GM12873 (cell line): ENCODE results near the gene LGR4.

Experiments
- TF ChIP-seq, protein P1 (sequence below): IDR thresholded peaks from 2 replicates; pipeline ENCODE4 v1.5.1; 2012; ENCODE audit warnings: low read depth, mild to moderate bottlenecking, moderate library complexity, low read length, control low read depth; ENCODE audit not compliant: insufficient read depth; ENCODE audit errors: missing control alignments

Gene LGR4

DNA sequence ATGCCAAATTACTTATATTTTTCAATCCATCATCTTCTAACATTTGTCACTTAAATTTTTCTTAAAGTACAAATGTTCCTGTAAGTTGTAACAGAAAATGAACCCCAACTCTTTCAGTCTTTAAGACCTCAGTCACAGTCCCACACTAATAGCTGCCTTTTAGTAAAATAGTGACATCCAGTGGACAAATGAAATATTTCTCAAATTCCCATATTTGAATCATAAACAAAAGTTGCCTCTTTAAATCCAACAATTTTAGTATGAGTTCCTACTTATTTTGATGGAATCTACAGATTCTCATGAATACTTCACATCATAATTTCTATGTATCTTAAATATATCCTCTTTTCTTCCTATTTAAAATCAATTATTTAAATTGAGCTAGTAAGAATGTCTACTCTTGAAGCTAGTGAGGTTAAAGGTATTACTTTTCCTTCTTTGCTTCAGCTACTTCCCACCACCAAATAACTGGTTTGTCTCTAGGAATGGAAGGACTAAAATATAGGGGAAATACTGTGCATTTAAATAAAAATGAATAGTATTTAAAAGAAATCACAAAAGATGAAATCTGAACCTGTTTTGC lies 24.8 kb upstream of the LGR4 start:
- TF ChIP-seq, protein P1, sequence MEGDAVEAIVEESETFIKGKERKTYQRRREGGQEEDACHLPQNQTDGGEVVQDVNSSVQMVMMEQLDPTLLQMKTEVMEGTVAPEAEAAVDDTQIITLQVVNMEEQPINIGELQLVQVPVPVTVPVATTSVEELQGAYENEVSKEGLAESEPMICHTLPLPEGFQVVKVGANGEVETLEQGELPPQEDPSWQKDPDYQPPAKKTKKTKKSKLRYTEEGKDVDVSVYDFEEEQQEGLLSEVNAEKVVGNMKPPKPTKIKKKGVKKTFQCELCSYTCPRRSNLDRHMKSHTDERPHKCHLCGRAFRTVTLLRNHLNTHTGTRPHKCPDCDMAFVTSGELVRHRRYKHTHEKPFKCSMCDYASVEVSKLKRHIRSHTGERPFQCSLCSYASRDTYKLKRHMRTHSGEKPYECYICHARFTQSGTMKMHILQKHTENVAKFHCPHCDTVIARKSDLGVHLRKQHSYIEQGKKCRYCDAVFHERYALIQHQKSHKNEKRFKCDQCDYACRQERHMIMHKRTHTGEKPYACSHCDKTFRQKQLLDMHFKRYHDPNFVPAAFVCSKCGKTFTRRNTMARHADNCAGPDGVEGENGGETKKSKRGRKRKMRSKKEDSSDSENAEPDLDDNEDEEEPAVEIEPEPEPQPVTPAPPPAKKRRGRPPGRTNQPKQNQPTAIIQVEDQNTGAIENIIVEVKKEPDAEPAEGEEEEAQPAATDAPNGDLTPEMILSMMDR: peak; percentile 36

DNA sequence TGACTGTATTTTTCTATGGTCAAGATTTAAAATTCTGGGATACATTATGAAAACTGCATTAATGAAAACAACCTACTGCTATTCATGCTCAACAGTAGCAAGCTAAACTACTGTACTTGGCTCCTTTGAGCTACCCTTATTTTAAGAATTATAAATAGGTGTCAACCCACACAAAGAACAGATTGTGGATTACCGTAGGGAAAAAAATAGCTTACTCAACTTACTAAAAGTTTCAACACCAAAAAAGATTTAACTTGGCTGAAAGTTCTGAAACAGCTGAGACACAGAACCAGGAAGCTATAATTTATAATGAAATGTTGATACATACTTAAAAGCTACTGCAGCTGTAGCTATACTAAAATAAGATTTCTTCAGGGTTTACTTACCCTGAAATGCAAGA lies 23.9 kb upstream of the LGR4 start:
- TF ChIP-seq, protein P1: no peak

DNA sequence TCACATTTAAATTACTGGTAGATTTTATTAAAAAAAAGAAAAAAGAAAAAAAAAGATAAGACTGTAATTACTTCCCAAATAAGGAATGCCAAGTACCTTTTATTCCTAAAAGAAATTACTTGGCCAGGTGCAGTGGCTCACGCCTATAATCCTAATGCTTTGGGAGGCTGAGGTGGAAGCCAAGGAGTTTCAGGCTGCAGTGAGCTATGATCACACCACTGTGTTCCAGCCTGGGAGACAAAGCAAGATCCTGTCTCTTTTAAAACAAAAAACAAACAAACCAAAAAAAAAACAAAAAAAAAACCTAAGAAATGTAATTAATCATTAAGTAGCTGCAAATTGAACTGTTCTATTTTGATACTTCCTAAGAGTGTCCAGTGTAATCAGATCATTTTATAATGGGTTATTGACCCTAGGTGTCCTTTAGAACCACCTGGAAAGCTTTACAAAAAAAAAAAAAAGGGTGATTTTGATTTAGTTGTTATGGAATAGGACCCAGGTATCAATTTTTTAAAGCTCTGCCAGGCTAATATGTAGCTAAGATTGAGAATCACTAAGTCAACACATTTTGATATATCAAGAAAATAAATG lies 23.2 kb upstream of the LGR4 start:
- TF ChIP-seq, protein P1: no peak

DNA sequence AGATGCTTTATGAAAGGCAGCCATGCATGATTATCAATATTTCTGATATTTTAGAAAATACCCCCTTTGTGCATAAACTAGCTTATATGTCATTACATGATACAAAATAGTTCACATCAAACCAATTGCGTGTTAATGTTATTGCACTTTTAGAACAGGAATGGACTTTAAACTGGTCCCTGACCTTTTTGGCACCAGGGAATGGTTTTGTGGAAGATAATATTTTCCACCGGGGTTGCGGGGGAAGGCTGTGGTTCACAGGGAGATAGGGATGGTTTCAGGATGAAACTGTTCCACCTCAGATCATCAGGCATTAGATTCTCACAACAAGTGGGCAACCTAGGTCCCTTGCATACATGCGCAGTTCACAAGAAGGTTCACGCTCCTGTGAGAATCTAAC lies 16.5 kb upstream of the LGR4 start:
- TF ChIP-seq, protein P1: no peak

DNA sequence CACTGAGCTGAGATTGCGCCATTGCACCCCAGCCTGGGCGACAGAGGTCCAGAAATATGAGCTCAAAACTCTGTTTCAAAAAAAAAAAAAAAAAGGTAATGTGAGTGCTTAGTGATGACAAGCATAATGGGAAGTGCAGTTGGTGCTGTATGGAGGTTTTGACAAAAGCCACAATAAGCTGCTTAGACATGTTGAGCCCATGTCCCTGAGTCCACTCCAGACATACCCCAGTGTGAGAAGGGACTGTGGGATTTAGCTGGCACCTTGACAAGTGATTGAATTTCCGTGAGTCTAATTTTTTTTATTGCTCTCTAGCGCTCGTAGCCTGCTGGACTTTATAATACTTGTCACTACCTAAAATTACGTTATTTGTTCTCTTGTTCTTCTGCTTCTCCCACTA lies 15.1 kb upstream of the LGR4 start:
- TF ChIP-seq, protein P1: no peak

DNA sequence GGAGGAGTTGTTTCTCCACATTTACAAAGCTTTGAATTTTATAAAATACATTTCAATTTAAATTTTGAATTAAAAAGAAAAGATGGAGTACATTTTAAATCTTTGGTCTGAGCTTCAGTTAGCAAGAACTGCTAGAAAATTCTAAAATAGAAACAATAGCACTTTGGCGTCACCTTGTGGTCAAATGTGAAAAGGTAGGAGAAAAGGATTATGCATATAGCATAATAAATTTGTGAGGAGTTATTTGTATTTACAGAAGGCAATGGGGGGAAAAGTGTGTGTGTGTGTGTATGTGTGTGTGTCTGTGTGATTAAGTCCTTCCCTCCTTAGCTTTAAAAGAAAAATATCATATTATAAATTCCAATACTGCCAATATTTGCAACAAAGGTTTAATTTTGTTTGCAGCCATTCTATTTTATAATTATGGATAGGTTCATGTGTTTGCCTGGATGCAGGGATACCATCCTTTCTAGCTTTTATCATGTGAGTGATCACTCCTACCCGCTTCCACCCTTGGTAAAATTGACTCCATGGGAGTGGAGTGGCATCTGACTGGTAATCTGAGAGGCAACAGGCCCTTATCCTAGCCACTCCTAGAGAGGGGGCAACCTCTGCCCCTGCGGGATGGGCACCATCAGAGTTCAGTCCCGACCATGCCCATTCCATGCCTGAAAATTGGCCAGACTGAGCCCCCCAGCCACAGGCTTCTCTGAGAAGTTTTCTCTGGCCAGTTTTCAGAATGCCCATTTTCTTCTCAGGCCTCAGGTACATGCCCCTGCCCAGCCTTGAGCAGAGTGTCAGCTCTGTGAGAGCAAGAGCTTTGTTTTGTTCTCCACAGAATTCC lies 13.6 kb upstream of the LGR4 start:
- TF ChIP-seq, protein P1: peak; percentile 76

DNA sequence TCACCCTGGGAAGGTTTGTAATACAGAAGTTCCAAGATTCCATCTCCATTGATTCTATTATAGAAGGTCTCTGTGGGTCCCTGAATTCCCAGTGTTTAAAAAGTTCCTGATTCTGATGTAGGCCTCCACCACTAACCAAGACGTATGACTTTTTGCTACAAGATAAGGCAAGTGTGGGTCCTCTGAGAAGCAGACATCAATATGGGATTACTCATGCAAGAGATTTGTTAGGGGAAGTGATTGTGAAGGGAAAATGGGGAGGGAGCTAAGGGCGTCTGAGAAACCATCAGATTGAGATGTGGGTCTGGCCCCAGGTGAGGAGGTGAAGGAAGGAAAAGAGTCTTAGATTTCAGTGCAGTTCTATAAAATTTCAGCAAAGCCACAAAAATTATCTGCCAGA lies 10.2 kb upstream of the LGR4 start:
- TF ChIP-seq, protein P1: no peak
